Glutamatergic neuron (in vitro differentiated cells): Measurements from ENCODE around the gene TNS3. TPM values are rescaled to one million over a fixed set of nuclear protein-coding genes. Genes with fewer than 3 reads are reported as not detected.

Experiments used
- DNase-seq: peaks from one replicate; pipeline ENCODE4 v3.0.0; 2022
- H3K27ac Mint-ChIP-seq: one replicate; pipeline ENCODE4 v1.8.0; 2020; ENCODE audit warnings: mild to moderate bottlenecking, mixed read lengths, inconsistent platforms; ENCODE audit not compliant: unreplicated experiment
- H3K27me3 Mint-ChIP-seq: one replicate; pipeline ENCODE4 v1.8.0; 2020; ENCODE audit warnings: mild to moderate bottlenecking, moderate library complexity, mixed read lengths, inconsistent platforms; ENCODE audit not compliant: unreplicated experiment
- H3K36me3 Mint-ChIP-seq: one replicate; pipeline ENCODE4 v1.8.0; 2020; ENCODE audit warnings: mild to moderate bottlenecking, mixed read lengths, inconsistent platforms; ENCODE audit not compliant: unreplicated experiment
- H3K4me1 Mint-ChIP-seq: one replicate; pipeline ENCODE4 v1.8.0; 2020; ENCODE audit warnings: mild to moderate bottlenecking, low read depth, mixed read lengths, inconsistent platforms; ENCODE audit not compliant: unreplicated experiment
- H3K4me3 Mint-ChIP-seq: one replicate; pipeline ENCODE4 v1.8.0; 2020; ENCODE audit warnings: mild to moderate bottlenecking, mixed read lengths, inconsistent platforms; ENCODE audit not compliant: unreplicated experiment
- H3K9me3 Mint-ChIP-seq: one replicate; pipeline ENCODE4 v1.8.0; 2020; ENCODE audit warnings: mild to moderate bottlenecking, moderate library complexity, mixed read lengths, inconsistent platforms; ENCODE audit not compliant: unreplicated experiment
- CTCF ChIP-seq: fragments of 200-600 bp; sonication (generic); IDR thresholded peaks from one replicate; pipeline ENCODE4 v1.5.0; 2021; ENCODE audit not compliant: partially characterized antibody, unreplicated experiment
- total RNA-seq: library from RNA; stranded (reverse); fragmentation: NEBNext Ultra II Directional; extraction: Animal tissue kit (Norgen Biotek cat#: 25700); gene quantifications from one replicate; pipeline ENCODE4 v1.2.1, GENCODE V29; 2021; ENCODE audit not compliant: unreplicated experiment

Gene TNS3
- total RNA-seq, 1 donor from 2014 or later, result 3.8 TPM

GRCh38 chr7:47415318-47416212, 166.3 kb downstream of the TNS3 start:
- H3K4me3 Mint-ChIP-seq, result no peak overlapping the region
- peaks cover 11% of the 10 kb centered on the region for H3K36me3 Mint-ChIP-seq
- no peak for DNase-seq
- TF ChIP-seq CTCF, result no peak
- no peak overlapping the region for H3K27ac Mint-ChIP-seq
- peaks cover 8% of the 10 kb centered on the region for H3K9me3 Mint-ChIP-seq
- H3K27me3 Mint-ChIP-seq, result peaks cover 3% of the 10 kb centered on the region
- H3K4me1 Mint-ChIP-seq, result no peaks in the 10 kb centered on the region

GRCh38 chr7:47414342-47415317, 167.3 kb downstream of the TNS3 start:
- TF ChIP-seq CTCF, result no peak
- Mint-ChIP-seq H3K9me3 (peaks cover 3% of the 10 kb centered on the region), H3K27ac (no peak overlapping the region), H3K4me1 (no peaks in the 10 kb centered on the region), H3K27me3 (peaks cover 3% of the 10 kb centered on the region), H3K36me3 (peaks cover 2% of the 10 kb centered on the region), H3K4me3 (no peak overlapping the region)
- no peak for DNase-seq

GRCh38 chr7:47413526-47414341, 168.2 kb downstream of the TNS3 start:
- H3K27me3 Mint-ChIP-seq, result peaks cover 6% of the 10 kb centered on the region
- no peaks in the 10 kb centered on the region for H3K36me3 Mint-ChIP-seq
- H3K4me3 Mint-ChIP-seq, result no peak overlapping the region
- no peaks in the 10 kb centered on the region for H3K4me1 Mint-ChIP-seq
- DNase-seq, result no peak
- no peak for TF ChIP-seq CTCF
- peaks cover 1% of the 10 kb centered on the region for H3K9me3 Mint-ChIP-seq
- H3K27ac Mint-ChIP-seq, result no peak overlapping the region

- H3K27me3 Mint-ChIP-seq, result peaks cover 8% of the 10 kb centered on the region
- no peaks in the 10 kb centered on the region for H3K4me1 Mint-ChIP-seq
- TF ChIP-seq CTCF, result no peak
- H3K27ac Mint-ChIP-seq, result no peak overlapping the region
- no peaks in the 10 kb centered on the region for H3K36me3 Mint-ChIP-seq
- no peak overlapping the region for H3K4me3 Mint-ChIP-seq
- DNase-seq, result no peak
- H3K9me3 Mint-ChIP-seq, result peaks cover 1% of the 10 kb centered on the region
Measured at GRCh38 chr7:47411901-47412300, 170.0 kb downstream of the TNS3 start.
